ENCODE data around the gene ACO2. TPM values are rescaled to one million over a fixed set of nuclear protein-coding genes. Genes with fewer than 3 reads are reported as not detected.

Gene ACO2
- total RNA-seq, 4 donors from 2014 or later = 78.7 to 218 (median 90.0) TPM

DNA sequence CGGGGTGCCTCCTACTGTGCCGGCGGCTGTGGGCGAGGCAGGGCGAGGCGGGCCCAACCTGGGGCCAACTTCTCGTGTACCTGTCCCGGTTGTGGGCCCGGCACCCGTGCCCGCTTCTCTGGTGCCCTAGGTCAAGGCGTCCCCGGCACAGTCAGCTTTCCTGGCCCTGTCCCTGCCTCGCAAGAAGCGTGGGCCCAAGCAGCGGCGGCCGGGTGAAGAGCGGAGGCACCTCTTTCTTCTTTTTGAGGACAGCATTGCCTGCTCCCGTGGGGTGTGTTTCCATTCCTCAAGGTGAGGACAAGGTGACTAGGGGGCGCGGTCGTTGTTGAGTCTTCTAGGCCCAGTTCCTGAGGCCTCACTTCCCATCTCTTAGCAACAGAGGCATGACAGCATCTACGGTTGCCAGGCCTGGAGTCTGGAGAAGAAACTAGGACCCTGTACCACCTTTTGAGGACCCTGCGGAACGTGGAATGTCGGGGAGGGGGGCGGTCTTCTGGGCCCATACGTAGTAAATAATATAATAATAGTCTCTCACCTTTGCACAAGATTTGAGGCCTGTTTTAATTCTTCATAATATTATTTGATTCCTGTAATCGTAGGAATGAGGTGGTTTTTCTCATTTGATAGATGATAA lies 418 bp downstream of the ACO2 start:
- TF ChIP-seq, protein P1, sequence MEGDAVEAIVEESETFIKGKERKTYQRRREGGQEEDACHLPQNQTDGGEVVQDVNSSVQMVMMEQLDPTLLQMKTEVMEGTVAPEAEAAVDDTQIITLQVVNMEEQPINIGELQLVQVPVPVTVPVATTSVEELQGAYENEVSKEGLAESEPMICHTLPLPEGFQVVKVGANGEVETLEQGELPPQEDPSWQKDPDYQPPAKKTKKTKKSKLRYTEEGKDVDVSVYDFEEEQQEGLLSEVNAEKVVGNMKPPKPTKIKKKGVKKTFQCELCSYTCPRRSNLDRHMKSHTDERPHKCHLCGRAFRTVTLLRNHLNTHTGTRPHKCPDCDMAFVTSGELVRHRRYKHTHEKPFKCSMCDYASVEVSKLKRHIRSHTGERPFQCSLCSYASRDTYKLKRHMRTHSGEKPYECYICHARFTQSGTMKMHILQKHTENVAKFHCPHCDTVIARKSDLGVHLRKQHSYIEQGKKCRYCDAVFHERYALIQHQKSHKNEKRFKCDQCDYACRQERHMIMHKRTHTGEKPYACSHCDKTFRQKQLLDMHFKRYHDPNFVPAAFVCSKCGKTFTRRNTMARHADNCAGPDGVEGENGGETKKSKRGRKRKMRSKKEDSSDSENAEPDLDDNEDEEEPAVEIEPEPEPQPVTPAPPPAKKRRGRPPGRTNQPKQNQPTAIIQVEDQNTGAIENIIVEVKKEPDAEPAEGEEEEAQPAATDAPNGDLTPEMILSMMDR (IDR thresholded peaks at IDR 0.05; ENCODE audit: low read depth) = no peak

GRCh38 chr22:41470886-41471285 lies 2.0 kb downstream of the ACO2 start:
- TF ChIP-seq, protein P1 (IDR thresholded peaks at IDR 0.05; ENCODE audit: low read depth) = no peak

DNA sequence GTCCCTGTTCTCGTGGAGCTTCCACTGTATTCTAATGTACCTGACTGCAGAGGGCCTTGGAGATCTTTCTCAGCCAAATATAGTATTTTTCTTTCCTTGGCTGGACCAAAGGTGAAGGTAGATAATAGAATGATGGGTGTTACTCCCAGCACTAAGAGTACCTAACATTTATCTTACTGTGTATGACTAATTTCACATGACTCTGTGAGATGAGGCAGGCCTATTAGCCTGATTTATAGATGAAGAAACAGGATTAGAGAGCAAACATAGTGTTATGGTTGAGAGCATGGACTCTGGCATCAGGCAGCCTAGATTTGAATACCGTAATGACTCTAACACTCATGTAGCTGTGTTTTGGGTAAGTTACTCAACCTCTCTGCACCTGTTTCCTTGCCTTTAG lies 2.7 kb downstream of the ACO2 start:
- TF ChIP-seq, protein P1 (IDR thresholded peaks at IDR 0.05; ENCODE audit: low read depth) = no peak

- TF ChIP-seq, protein P1 (IDR thresholded peaks at IDR 0.05; ENCODE audit: low read depth) = no peak
These were observed 6.0 kb downstream of the ACO2 start for GRCh38 chr22:41474872-41475451.

GRCh38 chr22:41478473-41478872 lies 9.6 kb downstream of the ACO2 start:
- TF ChIP-seq, protein P1 (IDR thresholded peaks at IDR 0.05; ENCODE audit: low read depth) = no peak

DNA sequence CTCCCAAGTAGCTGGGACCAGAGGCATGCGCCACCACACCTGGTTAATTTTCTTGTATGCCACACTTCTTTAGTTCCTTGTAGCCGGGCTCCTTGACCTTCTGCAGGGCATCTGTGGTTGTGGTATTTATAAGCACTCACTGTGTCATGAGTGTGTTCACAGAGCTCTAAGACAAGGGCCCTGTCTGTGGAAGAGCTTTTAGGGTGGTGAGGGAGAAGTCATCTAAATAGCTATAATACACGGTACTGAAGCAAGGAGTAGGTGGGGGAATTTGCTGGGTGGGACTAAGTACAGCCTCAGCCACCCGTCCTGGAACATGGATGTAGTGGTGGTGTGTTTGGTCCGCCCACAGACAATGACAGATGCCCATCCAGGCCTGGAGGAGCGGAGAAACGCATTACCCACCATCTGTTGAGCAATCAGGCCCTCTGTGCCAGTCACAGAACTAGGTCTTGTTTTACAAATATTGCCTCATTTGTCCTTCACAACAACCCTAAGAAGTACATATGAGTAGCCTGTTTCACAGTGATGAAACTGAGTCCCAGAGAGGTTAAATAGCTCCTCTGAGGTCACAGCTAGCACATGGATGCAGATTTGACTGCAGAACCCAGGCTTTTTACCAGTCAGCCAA lies 10.1 kb downstream of the ACO2 start:
- TF ChIP-seq, protein P1 (IDR thresholded peaks at IDR 0.05; ENCODE audit: low read depth) = no peak

DNA sequence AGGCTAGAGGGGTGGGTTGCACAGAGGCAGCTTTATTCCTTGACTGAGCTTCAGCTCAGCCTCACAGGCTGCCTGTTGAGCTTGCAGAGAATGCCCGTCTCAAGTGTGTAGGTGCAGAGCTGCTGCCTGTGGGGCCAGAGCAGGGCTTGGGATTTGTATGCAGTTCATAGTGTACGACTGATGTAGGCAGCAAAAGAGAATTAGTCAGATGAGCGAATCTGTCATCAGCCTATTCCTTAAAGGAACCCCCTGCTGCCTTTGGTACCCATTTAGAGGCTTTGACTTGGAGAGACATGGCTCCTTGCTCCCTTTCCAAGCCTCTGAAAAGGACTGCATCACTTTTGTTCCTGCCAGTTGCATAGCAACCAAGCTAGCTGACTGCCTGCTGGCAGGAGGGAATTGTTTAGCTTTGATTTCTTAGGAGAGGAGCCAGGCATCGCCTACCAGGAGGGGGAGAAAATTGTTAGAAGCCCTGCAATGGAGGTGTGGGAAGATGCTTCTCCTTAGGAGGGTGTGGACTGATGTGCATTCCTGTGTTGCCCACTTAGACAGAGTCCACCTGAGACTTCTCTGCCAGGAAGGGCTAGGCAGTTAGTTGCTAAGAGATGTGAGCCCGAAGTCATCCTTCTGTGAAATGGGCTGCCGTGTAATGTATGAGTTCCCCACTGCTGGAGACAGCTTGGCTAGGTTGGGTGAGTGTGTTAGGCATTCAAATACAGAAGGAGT lies 10.9 kb downstream of the ACO2 start:
- TF ChIP-seq, protein P1 (IDR thresholded peaks at IDR 0.05; ENCODE audit: low read depth) = no peak

All from subcutaneous adipose tissue (tissue), 4 donors.